ENCODE results near the gene CCDC174.

The CCDC174 gene

DNA sequence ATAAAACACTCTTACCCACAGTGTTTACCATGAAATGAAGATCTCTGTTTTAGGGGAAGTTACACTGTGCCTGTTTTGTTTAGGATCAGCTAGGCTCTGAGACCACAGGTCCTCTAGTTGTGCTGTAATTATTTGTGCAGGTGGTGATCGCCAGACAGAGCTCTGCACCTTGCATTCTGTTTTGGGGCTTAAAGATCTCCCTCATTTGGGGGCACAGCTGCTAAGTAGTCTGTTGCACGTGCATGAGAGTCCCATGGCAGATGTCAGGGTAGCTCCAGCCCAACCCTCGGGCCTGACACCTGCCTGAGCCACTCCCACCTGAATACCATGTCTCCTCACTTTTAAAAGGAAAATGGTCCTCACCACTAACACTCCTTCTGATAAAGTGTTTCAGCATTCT, 35.8 kb downstream of the CCDC174 start:
- FAIRE-seq, result no peak
- no peak for DNase-seq (ENCODE audit: insufficient read length, low spot score)

DNA sequence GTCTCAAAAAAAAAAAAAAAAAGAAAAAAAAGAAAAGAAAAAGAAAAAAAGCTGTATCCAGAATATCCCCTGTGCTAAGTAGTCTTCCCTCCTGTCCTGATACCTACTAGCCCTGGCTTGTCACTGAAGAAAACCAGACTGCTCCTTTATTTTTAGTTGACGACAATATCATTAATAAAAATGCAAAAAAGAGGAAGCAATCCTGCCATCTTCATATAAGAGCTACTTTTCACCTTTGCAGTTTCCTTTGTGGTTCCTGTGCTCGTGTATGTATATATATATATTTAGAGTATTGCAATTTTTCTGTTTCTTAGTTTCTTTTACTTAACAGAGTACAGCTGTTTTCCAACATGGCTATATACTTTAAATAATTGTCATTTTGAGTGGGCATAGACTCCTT, 37.0 kb downstream of the CCDC174 start:
- no peak for DNase-seq (ENCODE audit: insufficient read length, low spot score)
- no peak for TF ChIP-seq POLR2A (IDR thresholded peaks at IDR 0.05; ENCODE audit: low read depth, low read length)
- no peak for FAIRE-seq

More for the DNA sequence above, 35.8 kb downstream of the CCDC174 start:
- no peak for TF ChIP-seq POLR2A (IDR thresholded peaks at IDR 0.05; ENCODE audit: low read depth, low read length)

GRCh38 chr3:14689247-14689980, 37.9 kb downstream of the CCDC174 start:
- TF ChIP-seq POLR2A (IDR thresholded peaks at IDR 0.05; ENCODE audit: low read depth, low read length), result no peak
- no peak for DNase-seq (ENCODE audit: insufficient read length, low spot score)
- no peak for FAIRE-seq

DNA sequence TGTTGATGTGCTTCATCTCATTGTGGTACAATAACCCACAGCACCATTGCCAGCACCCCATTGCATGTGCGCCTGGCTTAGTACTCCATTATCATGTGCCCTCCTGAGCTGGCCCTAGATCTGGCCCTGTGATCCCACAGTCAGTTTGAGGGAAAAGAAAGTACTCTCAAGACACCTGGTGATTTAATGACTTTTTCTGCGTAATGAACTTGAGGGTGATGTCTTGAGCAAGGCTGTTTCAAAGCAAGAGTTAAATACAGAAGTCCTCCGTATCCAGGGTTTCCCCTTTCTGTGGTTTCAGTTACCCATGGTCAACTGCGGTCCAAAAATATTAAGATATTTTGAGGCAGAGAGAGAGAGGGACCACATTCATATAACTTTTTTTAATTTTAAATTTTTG, 39.7 kb downstream of the CCDC174 start:
- no peak for TF ChIP-seq POLR2A (IDR thresholded peaks at IDR 0.05; ENCODE audit: low read depth, low read length)
- no peak for DNase-seq (ENCODE audit: insufficient read length, low spot score)
- FAIRE-seq, result no peak

- no peak for FAIRE-seq
- DNase-seq (ENCODE audit: insufficient read length, low spot score), result no peak
- no peak for TF ChIP-seq POLR2A (IDR thresholded peaks at IDR 0.05; ENCODE audit: low read depth, low read length)
Observed at GRCh38 chr3:14691719-14692118, 40.2 kb downstream of the CCDC174 start.

GRCh38 chr3:14698601-14699244, 47.2 kb downstream of the CCDC174 start:
- DNase-seq (ENCODE audit: insufficient read length, low spot score) (no peak), FAIRE-seq (no peak)
- no peak for TF ChIP-seq POLR2A (IDR thresholded peaks at IDR 0.05; ENCODE audit: low read depth, low read length)

DNA sequence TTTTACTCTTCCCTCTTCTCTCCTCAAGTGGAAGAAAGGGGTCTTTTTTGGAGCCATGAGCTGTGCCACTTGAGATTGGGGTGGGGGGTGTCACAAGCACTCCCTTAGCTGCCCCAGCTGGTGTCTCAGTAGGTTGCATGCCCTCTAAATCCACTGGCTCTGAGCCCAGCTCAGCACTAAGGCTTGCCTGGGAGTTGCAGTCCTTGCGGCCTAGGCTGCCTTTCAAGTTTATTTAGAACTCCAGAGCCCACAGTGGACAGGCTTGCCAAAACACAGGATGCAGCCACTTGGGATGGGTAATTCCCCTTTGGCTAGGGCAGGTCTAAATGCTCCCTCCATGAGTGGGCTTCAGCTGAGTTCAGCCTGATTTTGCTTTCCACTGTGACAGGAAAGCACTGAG, 48.1 kb downstream of the CCDC174 start:
- no peak for TF ChIP-seq POLR2A (IDR thresholded peaks at IDR 0.05; ENCODE audit: low read depth, low read length)
- no peak for DNase-seq (ENCODE audit: insufficient read length, low spot score)
- FAIRE-seq, result no peak

DNA sequence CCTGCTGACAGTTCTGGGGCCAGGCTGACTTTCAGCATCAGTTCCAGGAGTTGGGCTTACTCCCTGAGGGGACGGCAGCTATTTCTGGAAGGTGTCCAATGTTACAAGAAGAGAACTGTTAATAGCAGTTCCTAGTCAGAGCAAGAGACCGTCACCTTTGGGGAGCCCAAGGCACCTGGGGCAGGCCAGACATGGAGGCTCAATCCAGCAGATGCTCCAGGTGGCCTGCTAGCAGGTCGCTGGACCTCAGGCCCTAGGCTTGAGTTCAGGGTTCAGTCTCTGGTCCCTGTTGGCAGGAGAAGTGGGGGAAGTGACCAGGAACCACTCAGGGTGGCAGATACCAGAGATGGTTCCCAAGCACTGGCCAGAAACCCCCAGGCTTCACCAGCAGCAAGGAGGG, 49.3 kb downstream of the CCDC174 start:
- TF ChIP-seq POLR2A (IDR thresholded peaks at IDR 0.05; ENCODE audit: low read depth, low read length), result no peak
- DNase-seq (ENCODE audit: insufficient read length, low spot score), result no peak
- no peak for FAIRE-seq

DNA sequence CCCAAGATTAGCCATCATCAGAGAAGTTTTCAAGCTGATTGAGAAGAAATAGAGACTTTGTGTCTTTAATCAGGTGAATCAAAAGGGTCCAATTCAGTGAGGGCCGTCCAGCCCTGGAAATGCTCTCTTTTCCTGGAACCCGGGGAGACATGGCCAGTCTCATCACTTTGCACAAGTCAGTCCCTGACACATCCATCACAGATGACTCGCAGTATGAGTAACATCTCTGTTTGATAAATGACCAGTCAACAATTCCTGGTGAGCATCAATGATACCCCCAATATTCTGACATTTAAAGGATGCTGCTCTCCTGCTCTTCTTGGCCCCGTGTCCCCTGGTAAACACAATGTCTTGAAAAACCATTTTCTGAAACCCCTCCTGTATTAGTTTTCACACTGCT, 50.1 kb downstream of the CCDC174 start:
- DNase-seq (ENCODE audit: insufficient read length, low spot score) (no peak), FAIRE-seq (no peak)
- TF ChIP-seq POLR2A (IDR thresholded peaks at IDR 0.05; ENCODE audit: low read depth, low read length), result no peak

- no peak for TF ChIP-seq POLR2A (IDR thresholded peaks at IDR 0.05; ENCODE audit: low read depth, low read length)
- DNase-seq (ENCODE audit: insufficient read length, low spot score) (no peak), FAIRE-seq (no peak)
Observed at GRCh38 chr3:14703128-14703750, 51.7 kb downstream of the CCDC174 start.

DNA sequence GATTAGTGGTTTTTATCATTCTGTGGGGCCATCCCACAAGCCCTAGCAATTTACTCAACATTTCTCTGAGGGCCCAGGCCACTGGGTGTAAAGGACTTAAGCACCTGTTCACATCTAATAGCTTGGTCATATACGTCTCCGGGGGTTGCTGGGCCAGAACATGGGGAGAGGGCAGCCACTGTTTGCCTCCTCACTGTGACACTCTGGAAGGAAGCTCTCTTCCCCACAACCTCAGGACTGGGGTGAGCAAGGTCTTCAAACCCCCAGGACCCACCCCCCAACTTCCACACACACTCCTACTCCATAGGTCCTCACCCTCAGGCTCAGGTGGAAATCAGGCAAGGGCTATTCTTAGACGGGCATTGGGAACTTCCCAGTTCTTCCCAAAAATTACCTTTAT, 52.2 kb downstream of the CCDC174 start:
- TF ChIP-seq POLR2A (IDR thresholded peaks at IDR 0.05; ENCODE audit: low read depth, low read length), result no peak

DNA sequence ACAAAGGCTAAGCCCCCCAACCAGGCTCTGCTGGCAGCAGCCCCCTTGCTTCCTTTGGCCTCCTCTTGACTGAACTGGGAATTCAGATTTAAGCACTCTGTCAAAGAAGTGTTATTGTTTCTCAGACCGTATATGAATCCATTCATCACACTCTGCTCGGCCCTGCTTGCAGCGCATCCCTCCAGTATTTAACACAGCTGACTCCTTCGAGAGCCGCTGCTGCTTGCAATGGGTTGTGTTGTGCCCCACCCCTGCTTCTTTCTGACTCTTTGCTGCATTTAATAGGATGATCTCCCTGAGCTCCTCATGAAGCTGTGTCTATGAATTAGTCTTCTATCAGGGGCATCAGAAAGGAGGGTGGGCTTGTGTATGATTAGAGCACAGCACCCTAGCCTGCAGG, 54.5 kb downstream of the CCDC174 start:
- no peak for TF ChIP-seq POLR2A (IDR thresholded peaks at IDR 0.05; ENCODE audit: low read depth, low read length)
- DNase-seq (ENCODE audit: insufficient read length, low spot score) (no peak), FAIRE-seq (no peak)

More for the DNA sequence above, 52.2 kb downstream of the CCDC174 start:
- FAIRE-seq (no peak), DNase-seq (ENCODE audit: insufficient read length, low spot score) (no peak)

GRCh38 chr3:14716591-14716990, 65.0 kb downstream of the CCDC174 start:
- FAIRE-seq (no peak), DNase-seq (ENCODE audit: insufficient read length, low spot score) (no peak)
- TF ChIP-seq POLR2A (IDR thresholded peaks at IDR 0.05; ENCODE audit: low read depth, low read length), result no peak

GRCh38 chr3:14717307-14717706, 65.7 kb downstream of the CCDC174 start:
- no peak for FAIRE-seq
- TF ChIP-seq POLR2A (IDR thresholded peaks at IDR 0.05; ENCODE audit: low read depth, low read length), result no peak
- no peak for DNase-seq (ENCODE audit: insufficient read length, low spot score)

DNA sequence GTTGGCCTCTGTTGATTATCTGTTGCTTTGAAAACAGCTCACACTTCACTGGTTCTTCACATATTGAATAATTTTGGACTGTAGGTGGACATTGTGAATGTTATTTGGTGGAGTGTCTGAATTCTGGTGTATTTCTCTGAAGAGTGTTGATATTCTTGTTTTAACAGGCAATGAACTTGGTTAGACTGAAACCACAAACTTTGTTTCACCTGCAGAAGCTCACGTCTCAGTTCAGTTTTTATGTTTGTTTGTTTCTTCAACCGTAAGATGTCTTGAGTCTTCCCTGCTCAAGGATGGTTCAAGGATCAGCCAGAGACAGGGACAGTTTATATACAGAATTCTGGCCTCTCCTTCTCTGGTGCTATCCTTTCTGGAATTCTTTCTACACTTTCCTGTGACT, 67.0 kb downstream of the CCDC174 start:
- DNase-seq (ENCODE audit: insufficient read length, low spot score), result no peak
- FAIRE-seq, result no peak
- TF ChIP-seq POLR2A (IDR thresholded peaks at IDR 0.05; ENCODE audit: low read depth, low read length), result no peak

All from H54 (cell line).